ENCODE results near the gene ANKRD11.

Gene ANKRD11

DNA sequence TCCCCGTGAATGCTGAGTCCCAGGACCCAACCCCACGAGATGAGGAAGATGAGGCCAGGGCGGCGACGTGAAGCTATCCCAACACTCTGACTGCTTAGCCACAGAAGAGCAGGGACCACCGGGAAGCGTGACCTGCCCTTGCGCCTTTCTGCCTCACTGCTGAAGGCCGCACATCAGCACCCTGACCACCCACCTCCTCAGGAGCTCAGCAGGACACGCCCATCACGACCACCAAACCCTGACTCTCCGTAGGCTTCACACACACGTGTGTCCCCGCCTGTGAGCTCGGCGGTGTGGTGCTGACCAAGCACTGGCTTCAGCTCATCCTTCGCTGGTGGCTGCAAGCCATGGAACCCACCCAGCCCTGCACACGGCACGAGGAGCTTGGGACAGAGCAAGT lies 175.1 kb downstream of the ANKRD11 start:
- Histone ChIP-seq H3K4me3 (ENCODE audit: insufficient read depth, low read length, poor library complexity, severe bottlenecking) (no peak overlapping the region), H3K36me3 (ENCODE audit: low read length) (no peaks in the 10 kb centered on the region), H3K27me3 (ENCODE audit: low read length) (no peaks in the 10 kb centered on the region), H4K20me1 (ENCODE audit: low read depth, low read length) (no peaks in the 10 kb centered on the region; the same call in 1 of the 2 replicates), H3K27ac (ENCODE audit: low read depth, low read length) (no peak overlapping the region), H3K9me2 (replicated peaks; ENCODE audit: insufficient read depth, low read length) (no peaks in the 10 kb centered on the region), H3K4me2 (ENCODE audit: low read depth, low read length, poor library complexity, severe bottlenecking) (no peak overlapping the region), H3K9me3 (ENCODE audit: insufficient read depth, low read length) (no peaks in the 10 kb centered on the region), H3K79me2 (ENCODE audit: insufficient read depth, low read length) (peaks cover 89% of the 10 kb centered on the region), H3K9ac (ENCODE audit: low read length) (no peak overlapping the region), H3F3A (ENCODE audit: insufficient read depth) (0 out of 2 replicates have a peak, but pooled peaks cover 6% of the 10 kb centered on the region), H2AFZ (ENCODE audit: low read depth, low read length, severe bottlenecking) (no peak overlapping the region)
- TF ChIP-seq EZH2phosphoT487 (conservative IDR thresholded peaks at IDR 0.05; ENCODE audit: low read length): no peak
- no peak for TF ChIP-seq CTCF (IDR thresholded peaks at IDR 0.05; ENCODE audit: insufficient read depth, low read length, poor library complexity, severe bottlenecking)

DNA sequence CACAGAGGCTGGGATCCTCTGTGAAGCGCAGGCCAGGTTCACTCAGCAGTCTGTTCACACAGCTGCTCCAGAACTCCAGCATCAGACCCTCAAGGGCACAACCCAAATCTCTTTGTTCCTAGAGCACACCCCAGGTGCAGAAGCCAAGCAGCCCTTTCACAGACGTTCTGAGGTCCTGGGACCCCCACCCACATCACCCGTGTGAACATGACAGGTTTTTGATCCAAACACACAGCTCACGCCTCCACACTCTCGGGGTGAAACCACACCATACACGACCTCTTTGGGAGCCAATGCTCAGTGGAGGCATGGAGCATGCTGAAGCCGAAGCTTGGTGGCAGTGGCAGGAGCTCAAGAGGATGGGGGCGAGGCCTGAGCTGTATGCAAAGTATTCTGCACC lies 175.5 kb downstream of the ANKRD11 start:
- Histone ChIP-seq H3K27ac (ENCODE audit: low read depth, low read length) (no peak overlapping the region), H3K9me2 (replicated peaks; ENCODE audit: insufficient read depth, low read length) (no peaks in the 10 kb centered on the region), H3K9me3 (ENCODE audit: insufficient read depth, low read length) (no peaks in the 10 kb centered on the region), H3K79me2 (ENCODE audit: insufficient read depth, low read length) (peaks cover 89% of the 10 kb centered on the region), H3K9ac (ENCODE audit: low read length) (no peak overlapping the region), H3K36me3 (ENCODE audit: low read length) (no peaks in the 10 kb centered on the region), H2AFZ (ENCODE audit: low read depth, low read length, severe bottlenecking) (no peak overlapping the region), H3K27me3 (ENCODE audit: low read length) (no peaks in the 10 kb centered on the region), H3F3A (ENCODE audit: insufficient read depth) (0 out of 2 replicates have a peak, but pooled peaks cover 6% of the 10 kb centered on the region), H4K20me1 (ENCODE audit: low read depth, low read length) (no peaks in the 10 kb centered on the region; the same call in 1 of the 2 replicates), H3K4me3 (ENCODE audit: insufficient read depth, low read length, poor library complexity, severe bottlenecking) (no peak overlapping the region), H3K4me2 (ENCODE audit: low read depth, low read length, poor library complexity, severe bottlenecking) (no peak overlapping the region)
- no peak for TF ChIP-seq EZH2phosphoT487 (conservative IDR thresholded peaks at IDR 0.05; ENCODE audit: low read length)
- TF ChIP-seq CTCF (IDR thresholded peaks at IDR 0.05; ENCODE audit: insufficient read depth, low read length, poor library complexity, severe bottlenecking): no peak

DNA sequence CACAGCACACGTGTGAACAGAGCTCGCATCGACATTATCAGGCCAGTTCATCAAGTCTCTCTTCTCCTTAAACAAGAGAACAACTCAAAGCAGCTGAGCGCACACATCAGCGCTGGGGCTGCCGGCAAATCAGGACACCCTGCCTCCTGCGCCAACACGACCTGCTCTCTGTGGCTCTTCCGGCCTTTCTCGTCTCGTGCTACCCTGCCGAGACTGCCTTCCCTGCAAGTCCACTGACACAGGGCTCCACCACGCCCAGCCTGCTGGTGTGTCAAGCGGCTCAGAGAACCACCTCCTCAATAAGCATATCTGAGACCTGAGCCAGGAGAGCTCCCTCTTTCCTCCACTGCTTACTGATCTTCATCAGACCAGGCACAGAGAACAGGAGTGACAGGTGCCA lies 176.0 kb downstream of the ANKRD11 start:
- no peak overlapping the region for H3K4me3 ChIP-seq (ENCODE audit: insufficient read depth, low read length, poor library complexity, severe bottlenecking)
- no peak overlapping the region for H3K4me2 ChIP-seq (ENCODE audit: low read depth, low read length, poor library complexity, severe bottlenecking)
- H3K9ac ChIP-seq (ENCODE audit: low read length): no peak overlapping the region
- 0 out of 2 replicates have a peak, but pooled peaks cover 6% of the 10 kb centered on the region for H3F3A ChIP-seq (ENCODE audit: insufficient read depth)
- no peaks in the 10 kb centered on the region for H3K9me3 ChIP-seq (ENCODE audit: insufficient read depth, low read length)
- TF ChIP-seq CTCF (IDR thresholded peaks at IDR 0.05; ENCODE audit: insufficient read depth, low read length, poor library complexity, severe bottlenecking) (no peak), EZH2phosphoT487 (conservative IDR thresholded peaks at IDR 0.05; ENCODE audit: low read length) (no peak)
- no peaks in the 10 kb centered on the region for H3K27me3 ChIP-seq (ENCODE audit: low read length)
- H3K36me3 ChIP-seq (ENCODE audit: low read length): no peaks in the 10 kb centered on the region
- H3K27ac ChIP-seq (ENCODE audit: low read depth, low read length): no peak overlapping the region
- H4K20me1 ChIP-seq (ENCODE audit: low read depth, low read length): no peaks in the 10 kb centered on the region; the same call in 1 of the 2 replicates
- H3K79me2 ChIP-seq (ENCODE audit: insufficient read depth, low read length): peaks cover 89% of the 10 kb centered on the region
- H3K9me2 ChIP-seq (replicated peaks; ENCODE audit: insufficient read depth, low read length): no peaks in the 10 kb centered on the region
- H2AFZ ChIP-seq (ENCODE audit: low read depth, low read length, severe bottlenecking): no peak overlapping the region

Data from SU-DHL-6 (cell line).